GM12892 (cell line): ENCODE measurements around the gene ATXN1.

Experiments used
- POLR2A ChIP-seq: IDR thresholded peaks from 2 replicates; pipeline ENCODE4 v1.6.1; 2011; ENCODE audit warnings: low read depth, low read length, control low read depth
- POLR2AphosphoS5 ChIP-seq: IDR thresholded peaks from 2 replicates; pipeline ENCODE4 v1.6.1; 2011; ENCODE audit warnings: low read depth, low read length, control low read depth
- TAF1 ChIP-seq: IDR thresholded peaks from 2 replicates; pipeline ENCODE4 v1.6.1; 2011; ENCODE audit warnings: low read depth, mild to moderate bottlenecking, control low read depth, low read length, borderline replicate concordance

- no peak for TF ChIP-seq TAF1
- no peak for TF ChIP-seq POLR2AphosphoS5
- no peak for TF ChIP-seq POLR2A
Observed at GRCh38 chr6:16743664-16744210, 17.5 kb downstream of the ATXN1 start.
